Mucosa of stomach (tissue), 1 donor: Measurements from ENCODE around the gene ZNF428.
"Not testable (repeated sequence)": the region's sequence is repeated elsewhere in the genome, so short reads cannot be mapped to it uniquely, and the experiment has no call there.

Source experiments
- H3K27me3 ChIP-seq: one replicate; pipeline ENCODE4 v1.7.0; 2013; ENCODE audit warnings: mild to moderate bottlenecking, low read length; ENCODE audit not compliant: control insufficient read depth, insufficient read depth
- H3K36me3 ChIP-seq: one replicate; pipeline ENCODE4 v1.7.0; 2013; ENCODE audit warnings: low read length; ENCODE audit not compliant: control insufficient read depth, insufficient read depth
- H3K4me1 ChIP-seq: one replicate; pipeline ENCODE4 v1.7.0; 2013; ENCODE audit warnings: mild to moderate bottlenecking, low read length; ENCODE audit not compliant: control insufficient read depth, insufficient read depth
- H3K4me3 ChIP-seq: one replicate; pipeline ENCODE4 v1.7.0; 2013; ENCODE audit warnings: low read length
- H3K9ac ChIP-seq: one replicate; pipeline ENCODE4 v1.7.0; 2013; ENCODE audit warnings: mild to moderate bottlenecking, low read length, moderate library complexity
- H3K9me3 ChIP-seq: one replicate; pipeline ENCODE4 v1.7.0; 2013; ENCODE audit warnings: mild to moderate bottlenecking, low read length, moderate library complexity; ENCODE audit not compliant: control insufficient read depth
- donor health status: Pancreatic carcinoma.

The ZNF428 gene

DNA sequence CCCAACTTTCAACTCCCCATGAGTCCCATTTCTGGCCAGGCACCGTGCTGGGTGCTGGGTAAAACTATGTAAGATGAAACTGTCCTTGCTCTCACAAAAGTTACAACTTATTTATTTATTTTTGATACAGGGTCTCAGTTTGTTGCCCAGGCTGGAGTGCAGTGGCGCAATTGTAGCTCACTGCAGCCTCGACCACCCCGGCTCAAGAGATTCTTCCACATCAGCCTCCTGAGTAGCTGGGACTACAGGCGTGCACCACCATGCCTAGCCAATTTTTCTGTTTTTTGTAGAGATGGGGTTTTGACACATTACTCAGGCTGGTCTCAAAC is 33.1 kb upstream of the ZNF428 start:
- no peaks in the 10 kb centered on the region for H3K4me1 ChIP-seq
- no peaks in the 10 kb centered on the region for H3K27me3 ChIP-seq
- H3K9me3 ChIP-seq = no peaks in the 10 kb centered on the region
- no peaks in the 10 kb centered on the region for H3K36me3 ChIP-seq
- no peak overlapping the region for H3K4me3 ChIP-seq
- H3K9ac ChIP-seq = peak overlapping the region; percentile 7

DNA sequence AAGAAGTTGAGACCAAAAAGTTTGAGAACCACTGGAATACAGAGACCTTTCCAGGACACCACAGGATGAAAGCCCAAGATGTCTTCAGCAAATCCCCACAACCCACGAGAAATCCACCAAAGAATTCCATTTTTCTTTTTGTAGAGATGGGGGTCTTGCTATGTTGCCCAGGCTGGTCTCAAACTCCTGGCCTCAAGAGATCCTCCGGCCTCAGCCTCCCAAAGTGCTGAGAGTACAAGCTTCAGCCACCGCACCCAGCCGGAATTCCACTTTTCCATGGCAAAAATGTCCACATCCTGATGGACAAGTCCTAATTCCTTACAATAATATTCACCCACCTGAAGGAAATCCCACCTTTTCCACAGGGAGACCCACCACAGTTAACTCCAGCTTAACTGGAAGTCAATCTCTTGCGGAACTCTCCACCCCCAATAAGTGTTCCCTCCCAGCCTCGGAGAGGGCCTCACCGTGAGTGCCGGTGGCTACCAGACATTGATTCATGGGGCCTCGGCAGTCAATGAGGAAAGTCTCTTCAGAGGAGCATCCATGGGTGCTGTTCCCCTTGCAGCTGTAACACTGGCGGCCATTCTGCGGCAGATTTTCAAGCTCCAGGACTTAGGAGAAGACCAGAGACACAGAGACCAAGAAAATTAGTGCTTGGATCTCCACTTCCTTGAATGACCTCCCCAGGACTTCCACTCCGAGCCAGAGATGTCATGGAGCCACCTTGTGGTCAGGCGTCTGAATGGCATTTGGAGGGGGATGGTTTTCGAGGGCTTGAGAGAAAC is 32.5 kb upstream of the ZNF428 start:
- Histone ChIP-seq H3K4me3 (no peak overlapping the region), H3K4me1 (no peaks in the 10 kb centered on the region), H3K9ac (peak overlapping the region; percentile 7), H3K9me3 (no peaks in the 10 kb centered on the region), H3K27me3 (no peaks in the 10 kb centered on the region), H3K36me3 (no peaks in the 10 kb centered on the region)

DNA sequence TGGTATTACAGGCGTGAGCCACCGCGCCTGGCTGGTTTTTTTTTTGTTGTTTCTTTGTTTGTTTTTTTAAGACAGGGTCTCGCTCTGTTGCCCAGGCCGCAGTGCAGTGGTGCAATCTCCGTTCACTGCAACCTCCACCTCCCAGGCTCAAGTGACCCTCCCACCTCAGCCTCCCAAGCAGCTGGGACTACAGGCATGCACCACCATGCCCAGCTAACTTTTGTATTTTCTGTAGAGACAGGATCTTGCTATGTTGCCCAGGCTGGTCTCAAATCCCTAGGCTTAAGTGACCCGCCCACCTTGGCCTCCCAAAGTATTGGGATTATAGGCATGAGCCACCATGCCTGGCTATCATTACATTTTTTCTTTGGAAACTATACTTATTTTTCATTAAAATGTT is 30.8 kb upstream of the ZNF428 start:
- H3K27me3 ChIP-seq, H3K4me1 ChIP-seq, H3K36me3 ChIP-seq, H3K9ac ChIP-seq, H3K4me3 ChIP-seq, H3K9me3 ChIP-seq: not testable (repeated sequence)

DNA sequence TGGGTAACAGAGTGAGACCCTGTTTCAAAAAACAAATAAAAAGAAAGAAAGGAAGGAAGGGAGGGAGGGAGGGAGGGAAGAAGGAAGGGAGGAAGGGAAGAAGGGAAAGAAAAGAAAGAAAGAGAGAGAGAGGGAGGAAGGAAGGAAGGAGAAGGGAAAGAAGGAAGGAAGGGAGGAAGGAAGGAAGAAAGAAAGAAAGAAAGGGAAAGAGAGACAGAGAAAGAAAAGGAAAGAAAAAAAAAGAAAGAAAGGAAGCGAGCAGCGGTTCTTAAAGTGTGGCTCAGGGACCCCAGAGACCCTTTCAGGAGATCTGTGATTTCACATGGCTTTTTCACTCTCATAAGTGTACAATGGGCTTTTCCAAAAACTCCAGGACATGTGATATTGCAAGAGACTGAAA is 30.1 kb upstream of the ZNF428 start:
- Histone ChIP-seq H3K4me1 (no peaks in the 10 kb centered on the region), H3K9me3 (no peaks in the 10 kb centered on the region), H3K36me3 (peaks cover 5% of the 10 kb centered on the region), H3K27me3 (no peaks in the 10 kb centered on the region), H3K9ac (no peak overlapping the region), H3K4me3 (no peak overlapping the region)

DNA sequence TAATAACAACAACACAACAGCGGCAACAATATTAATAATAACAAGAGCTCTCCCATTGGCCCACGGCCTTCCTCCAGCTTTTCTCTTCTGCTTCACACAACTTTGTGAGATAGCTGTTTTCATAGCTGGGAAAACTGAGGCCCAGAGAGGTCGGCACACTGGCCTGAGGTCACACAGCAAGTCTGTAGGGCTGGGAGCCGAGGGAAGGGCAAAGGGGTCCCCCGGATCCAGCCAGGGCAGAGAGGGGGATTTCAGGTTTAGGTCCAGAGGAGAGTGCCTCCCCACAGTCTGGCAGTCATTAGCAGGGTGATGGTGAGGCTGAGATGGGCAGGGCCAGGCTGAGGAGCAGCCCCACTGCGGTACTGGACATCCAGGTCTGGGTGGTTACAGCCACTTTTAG is 29.2 kb upstream of the ZNF428 start:
- no peak overlapping the region for H3K4me3 ChIP-seq
- no peaks in the 10 kb centered on the region for H3K4me1 ChIP-seq
- no peaks in the 10 kb centered on the region for H3K9me3 ChIP-seq
- peaks cover 5% of the 10 kb centered on the region for H3K36me3 ChIP-seq
- no peaks in the 10 kb centered on the region for H3K27me3 ChIP-seq
- no peak overlapping the region for H3K9ac ChIP-seq

DNA sequence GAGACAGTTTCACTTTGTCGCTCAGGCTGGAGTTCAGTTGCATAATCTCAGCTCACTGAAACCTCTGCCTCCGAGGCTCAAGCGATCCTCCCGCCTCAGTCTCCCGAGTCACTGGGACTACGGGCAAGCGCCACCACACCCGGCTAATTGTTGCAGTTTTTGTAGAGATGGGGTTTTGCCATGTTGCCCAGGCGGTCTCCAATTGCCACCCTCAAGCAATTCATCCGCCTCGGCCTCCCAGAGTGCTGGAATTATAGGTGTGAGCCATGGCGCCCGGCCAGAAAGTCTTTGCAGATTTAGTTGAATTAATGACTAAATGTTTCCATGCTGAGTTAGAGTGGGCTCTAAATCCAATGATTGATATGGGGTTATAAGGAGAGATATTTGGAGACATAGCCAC is 24.8 kb upstream of the ZNF428 start:
- no peak overlapping the region for H3K4me3 ChIP-seq
- no peaks in the 10 kb centered on the region for H3K9me3 ChIP-seq
- H3K4me1 ChIP-seq = peaks cover 8% of the 10 kb centered on the region
- H3K27me3 ChIP-seq = peaks cover 8% of the 10 kb centered on the region
- H3K36me3 ChIP-seq = peaks cover 5% of the 10 kb centered on the region
- H3K9ac ChIP-seq = no peak overlapping the region

DNA sequence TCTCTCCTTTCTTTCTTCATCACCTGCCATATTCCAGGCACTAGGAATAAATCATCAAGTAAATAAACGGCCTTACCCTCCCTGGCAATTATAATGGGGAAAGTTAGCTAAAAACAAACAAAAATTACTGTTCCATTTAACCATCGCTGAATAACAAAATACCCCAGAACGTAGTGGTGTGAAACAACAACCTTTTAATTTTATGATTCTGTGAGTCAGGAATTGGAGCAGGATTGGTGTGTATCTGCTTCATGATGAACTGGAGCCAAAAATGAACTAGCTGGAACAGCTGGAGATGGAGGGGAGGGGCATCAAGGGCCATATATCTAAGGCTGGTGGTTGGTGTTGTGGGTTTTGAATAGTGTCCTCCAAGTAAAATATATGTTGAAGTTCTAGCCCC is 23.9 kb upstream of the ZNF428 start:
- H3K4me3 ChIP-seq = no peak overlapping the region
- no peak overlapping the region for H3K9ac ChIP-seq
- H3K4me1 ChIP-seq = peaks cover 13% of the 10 kb centered on the region
- peaks cover 5% of the 10 kb centered on the region for H3K9me3 ChIP-seq
- H3K36me3 ChIP-seq = peaks cover 5% of the 10 kb centered on the region
- peaks cover 17% of the 10 kb centered on the region for H3K27me3 ChIP-seq

DNA sequence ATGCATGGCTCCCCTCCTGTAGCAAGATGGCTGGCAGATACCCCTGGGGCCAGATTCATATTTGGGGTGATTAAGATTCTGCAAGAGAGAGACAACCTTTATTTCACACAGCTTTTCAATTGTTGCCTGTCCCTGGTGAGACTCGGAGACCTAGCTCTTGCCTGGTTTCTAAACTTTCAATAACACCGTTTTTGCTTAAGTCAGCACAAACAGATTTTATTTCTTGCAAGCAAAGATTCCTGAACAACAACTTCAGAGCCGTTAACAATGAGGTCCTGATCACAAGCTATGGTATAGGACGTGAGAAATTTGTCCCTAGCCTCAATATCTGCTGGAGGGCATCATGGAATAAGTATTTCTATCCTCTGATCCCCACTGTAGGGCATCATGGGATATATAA is 23.1 kb upstream of the ZNF428 start:
- H3K4me1 ChIP-seq = peaks cover 13% of the 10 kb centered on the region
- no peak overlapping the region for H3K9ac ChIP-seq
- peaks cover 21% of the 10 kb centered on the region for H3K27me3 ChIP-seq
- H3K36me3 ChIP-seq = peaks cover 5% of the 10 kb centered on the region
- H3K4me3 ChIP-seq = no peak overlapping the region
- peaks cover 5% of the 10 kb centered on the region for H3K9me3 ChIP-seq

DNA sequence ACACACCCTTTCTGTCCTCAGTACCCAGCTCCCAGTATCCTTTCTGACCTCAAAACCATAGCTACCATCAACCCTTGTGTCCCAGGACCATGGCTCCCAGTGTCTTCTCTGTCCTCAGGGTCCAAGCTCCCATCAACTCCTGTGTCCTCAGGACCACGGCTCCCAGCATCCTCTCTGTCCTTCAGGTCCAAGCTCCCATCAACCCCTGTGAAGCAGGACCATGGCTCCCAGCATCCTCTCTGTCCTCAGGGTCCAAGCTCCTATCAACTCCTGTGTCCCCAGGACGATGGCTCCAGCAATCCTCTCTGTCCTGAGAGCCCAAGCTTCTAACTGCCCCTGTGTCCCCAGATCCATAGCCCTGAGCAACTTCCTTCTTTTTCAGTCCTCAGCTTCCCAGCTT is 21.9 kb upstream of the ZNF428 start:
- Histone ChIP-seq H3K4me1 (peaks cover 13% of the 10 kb centered on the region), H3K9me3 (peaks cover 5% of the 10 kb centered on the region), H3K36me3 (peaks cover 2% of the 10 kb centered on the region), H3K27me3 (peaks cover 21% of the 10 kb centered on the region), H3K4me3 (no peak overlapping the region), H3K9ac (no peak overlapping the region)

DNA sequence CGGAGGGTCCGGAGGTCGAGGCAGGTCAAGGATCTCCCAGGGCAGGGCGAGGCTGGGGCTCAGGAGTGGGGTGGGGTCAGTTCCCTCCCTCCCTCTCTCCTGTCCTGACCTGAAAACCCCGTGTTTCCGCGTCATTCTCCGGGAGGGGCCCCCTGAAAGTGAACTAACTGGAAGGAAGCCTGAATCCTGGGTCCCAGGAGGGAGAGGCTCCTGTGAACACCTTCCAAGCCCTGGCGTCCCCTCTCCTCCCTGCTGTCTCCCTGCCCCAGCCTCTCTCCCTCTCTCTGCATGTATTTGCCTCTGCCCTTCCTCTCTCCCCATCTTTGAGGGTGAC is 21.0 kb upstream of the ZNF428 start:
- H3K4me1 ChIP-seq = peaks cover 13% of the 10 kb centered on the region
- peak overlapping the region; percentile 28 for H3K9ac ChIP-seq
- H3K4me3 ChIP-seq = no peak overlapping the region
- no peaks in the 10 kb centered on the region for H3K36me3 ChIP-seq
- H3K9me3 ChIP-seq = peaks cover 5% of the 10 kb centered on the region
- H3K27me3 ChIP-seq = peaks cover 21% of the 10 kb centered on the region

DNA sequence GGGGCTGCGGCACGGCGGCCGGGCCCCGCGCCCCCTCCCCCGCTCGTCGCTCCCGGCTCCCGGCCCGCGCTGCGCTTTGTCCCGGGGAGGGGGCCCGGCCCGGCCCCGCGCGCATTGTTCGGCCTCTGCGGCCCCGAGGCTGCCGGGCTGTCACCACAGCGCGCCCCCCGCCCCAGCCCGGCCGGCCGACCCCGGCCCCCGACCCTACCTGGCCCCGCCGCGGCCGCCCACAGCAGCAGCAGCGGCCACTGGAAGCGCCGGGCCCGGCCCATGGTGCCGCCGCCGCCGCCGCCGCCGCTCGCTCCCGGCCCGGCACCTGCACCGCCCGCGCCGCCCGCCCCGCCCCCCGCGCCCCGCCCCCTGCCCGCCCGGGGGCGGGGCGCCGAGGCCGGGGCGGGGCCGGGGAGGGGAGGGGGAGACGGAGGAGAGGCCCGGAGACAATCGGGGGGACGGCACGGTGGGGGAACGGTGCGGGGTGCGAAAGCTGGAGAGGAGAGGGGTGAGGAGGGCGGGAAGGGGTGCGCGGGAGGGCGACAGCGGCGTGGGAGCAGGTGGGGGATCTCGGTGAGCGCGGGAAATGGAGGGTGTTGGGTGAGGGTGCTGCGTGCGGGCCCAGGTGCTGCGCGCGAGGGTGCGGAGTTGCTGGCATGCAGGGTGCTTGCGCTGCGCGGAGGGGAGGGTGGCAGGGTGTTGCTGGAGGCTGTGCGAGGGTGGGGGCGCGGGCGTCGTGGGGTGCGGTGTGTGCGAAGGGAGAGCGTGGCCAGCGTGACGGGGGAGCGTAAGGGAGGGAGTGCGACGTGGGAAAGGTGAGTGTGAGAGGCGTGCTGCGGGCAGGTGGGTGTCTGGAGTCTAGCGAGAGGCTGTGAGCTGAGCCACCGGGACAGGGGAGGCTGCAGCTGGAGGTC is 20.3 kb upstream of the ZNF428 start, which contains the start of gene CADM4:
Gene CADM4, minus strand, starts transcription at position 332 of the 905 bp plus-strand sequence. Its CDS starts 60 bp downstream, at position 272.
- Histone ChIP-seq H3K27me3 (peaks cover 26% of the 10 kb centered on the region), H3K9ac (peak within 1 kb of the TSS; percentile 28), H3K4me3 (peak within 1 kb of the TSS; percentile 25), H3K4me1 (peaks cover 13% of the 10 kb centered on the region), H3K36me3 (no peaks in the 10 kb centered on the region), H3K9me3 (peaks cover 5% of the 10 kb centered on the region)

DNA sequence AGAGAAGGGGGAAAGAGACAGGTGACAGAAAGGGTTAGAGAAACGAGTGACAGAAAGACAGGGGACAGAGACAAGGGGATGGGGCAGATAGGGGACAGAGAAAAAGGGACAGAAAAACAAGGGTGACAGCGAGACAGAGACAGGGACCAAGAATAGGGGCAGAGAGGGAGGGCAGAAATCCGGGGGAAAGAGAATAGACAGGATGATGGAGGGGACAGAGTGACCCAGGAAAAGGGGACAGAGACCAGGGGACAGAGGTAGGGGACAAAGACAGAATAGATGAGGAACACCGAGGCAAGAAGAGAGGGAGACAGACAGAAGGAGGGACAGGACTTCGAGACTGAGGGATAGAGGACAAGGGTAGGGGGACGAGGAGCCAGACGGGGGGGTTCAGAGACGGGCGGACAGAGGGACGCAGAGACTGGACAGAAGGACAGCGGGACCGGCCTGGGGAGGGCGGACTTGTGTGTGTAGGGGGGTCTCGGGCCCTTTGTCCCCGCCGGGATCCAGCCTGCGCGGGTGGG is 19.6 kb upstream of the ZNF428 start:
- Histone ChIP-seq H3K27me3 (peaks cover 26% of the 10 kb centered on the region), H3K4me1 (peaks cover 13% of the 10 kb centered on the region), H3K36me3 (no peaks in the 10 kb centered on the region), H3K9me3 (peaks cover 5% of the 10 kb centered on the region), H3K4me3 (no peak overlapping the region), H3K9ac (no peak overlapping the region)
